CD8-positive, alpha-beta memory T cell (primary cell): Measurements from ENCODE around the gene COG5. TPM values are rescaled to one million over a fixed set of nuclear protein-coding genes. Genes with fewer than 3 reads are reported as not detected.
A peak's percentile ranks its signal among the peaks of the same experiment; 100 is the strongest.

Experiments used
- CTCF ChIA-PET: fragments of 350-600 bp; sonication (Branson Sonifier 250); formaldehyde crosslinking; loops from one replicate; lab custom pipeline; 2021; ENCODE audit warnings: antibody characterized with exemption; lab: Charles Lee
- POLR2A ChIA-PET: fragments of 350-600 bp; sonication (Branson Sonifier 250); formaldehyde crosslinking; loops from one replicate; lab custom pipeline; 2021; ENCODE audit warnings: antibody characterized with exemption; lab: Charles Lee
- DNase-seq, 5 donors: peaks; one replicate each; pipeline versions ENCODE4 v3.0.0 to v3.0.0-alpha.2; 2020 to 2022; ENCODE audit warnings: mixed read lengths in 1 of 5
- H3K27ac ChIP-seq: one replicate; pipeline ENCODE4 v1.7.0; 2013; ENCODE audit warnings: low read depth, mild to moderate bottlenecking, low read length, moderate library complexity
- H3K27me3 ChIP-seq: 2 replicates; pipeline ENCODE4 v1.7.0; 2013; ENCODE audit warnings: low read length, mild to moderate bottlenecking; ENCODE audit not compliant: insufficient read depth, poor library complexity, severe bottlenecking
- H3K36me3 ChIP-seq: 2 replicates; pipeline ENCODE4 v1.7.0; 2013; ENCODE audit warnings: mild to moderate bottlenecking, low read length, moderate library complexity; ENCODE audit not compliant: insufficient read depth
- H3K4me1 ChIP-seq: 2 replicates; pipeline ENCODE4 v1.7.0; 2013; ENCODE audit warnings: mild to moderate bottlenecking, low read length, moderate library complexity; ENCODE audit not compliant: insufficient read depth
- H3K4me3 ChIP-seq: 2 replicates; pipeline ENCODE4 v1.7.0; 2013; ENCODE audit warnings: mild to moderate bottlenecking, low read length
- H3K9me3 ChIP-seq: 2 replicates; pipeline ENCODE4 v1.7.0; 2013; ENCODE audit warnings: mild to moderate bottlenecking, low read length
- H3K27ac Mint-ChIP-seq, 8 donors: one replicate each; pipeline ENCODE4 v1.8.0; 2020 to 2021; ENCODE audit warnings: mixed read lengths in 8 of 8, mild to moderate bottlenecking in 6 of 8, inconsistent platforms in 3 of 8, moderate library complexity in 3 of 8
- H3K27me3 Mint-ChIP-seq, 2 donors: one replicate each; pipeline ENCODE4 v1.8.0; 2020 to 2021; ENCODE audit warnings: mixed read lengths in 2 of 2, mild to moderate bottlenecking in 1 of 2, moderate library complexity in 1 of 2
- H3K36me3 Mint-ChIP-seq, 3 donors: one replicate each; pipeline ENCODE4 v1.8.0; 2020 to 2021; ENCODE audit warnings: mixed read lengths in 3 of 3, inconsistent platforms in 1 of 3, mild to moderate bottlenecking in 1 of 3
- H3K4me1 Mint-ChIP-seq, 3 donors: one replicate each; pipeline ENCODE4 v1.8.0; 2020 to 2021; ENCODE audit warnings: mixed read lengths in 3 of 3, inconsistent platforms in 1 of 3, mild to moderate bottlenecking in 1 of 3
- H3K4me3 Mint-ChIP-seq, 7 donors: one replicate each; pipeline ENCODE4 v1.8.0; 2020 to 2021; ENCODE audit warnings: mixed read lengths in 7 of 7, mild to moderate bottlenecking in 6 of 7, moderate library complexity in 4 of 7, inconsistent platforms in 2 of 7
- H3K9me3 Mint-ChIP-seq, 5 donors: one replicate each; pipeline ENCODE4 v1.8.0; 2020 to 2022; ENCODE audit warnings: mixed read lengths in 5 of 5, mild to moderate bottlenecking in 3 of 5, moderate library complexity in 2 of 5, inconsistent platforms in 1 of 5
- polyA plus RNA-seq: library from polyadenylated mRNA; unstranded; fragments of 300-500 nt; fragmentation: Illumina TruSeq; gene quantifications from one replicate; pipeline ENCODE4 v1.2.3, GENCODE V29; 2021
- total RNA-seq, 2 experiments: library from RNA; stranded (reverse); gene quantifications; one replicate each; pipeline ENCODE4 v1.2.3, GENCODE V29; 2021

Gene COG5
- total and polyA plus RNA-seq, 3 experiments from 2014 or later, result 29.2 to 39.4 (median 38.9) TPM

DNA sequence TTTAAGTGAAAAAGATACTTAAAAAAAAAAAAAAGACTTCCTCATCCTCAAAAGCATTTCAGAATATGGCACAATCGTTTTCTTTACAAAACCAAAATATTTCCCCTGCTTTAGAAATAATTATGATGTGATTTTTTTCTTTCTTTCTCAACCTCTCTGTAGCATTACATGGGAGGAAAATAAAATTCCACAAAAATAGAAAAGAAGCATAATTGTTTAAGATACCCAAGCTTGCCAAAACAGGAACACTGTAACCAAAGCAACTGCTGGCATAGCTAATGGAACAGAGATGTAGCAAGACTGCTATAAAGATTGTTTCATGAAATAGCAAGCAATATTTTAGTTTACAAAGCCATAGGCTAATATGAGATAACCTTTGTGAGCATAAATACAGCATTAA lies 169.4 kb downstream of the COG5 start:
- CTCF ChIA-PET, result no interaction called here

DNA sequence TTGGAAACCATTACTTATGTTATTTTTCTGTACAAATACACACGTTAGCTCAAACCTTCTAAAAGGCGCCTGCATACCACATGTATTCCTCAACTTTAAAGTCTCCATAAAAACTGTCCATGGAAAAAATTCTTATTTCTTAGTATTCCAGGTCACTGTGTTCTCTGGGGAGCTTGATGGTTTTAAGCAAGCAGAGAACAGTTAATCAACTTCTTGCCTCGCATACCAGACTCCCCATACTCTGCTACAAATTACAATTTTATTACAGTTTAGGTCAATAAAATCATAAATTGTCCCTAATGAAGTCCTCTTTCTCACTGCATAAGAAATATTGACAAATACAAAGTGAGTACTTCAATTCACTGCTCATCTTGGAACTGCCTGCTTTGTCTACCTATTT lies 170.9 kb downstream of the COG5 start:
- no peaks in the 10 kb centered on the region for H3K4me1 ChIP-seq
- Mint-ChIP-seq H3K27ac (no peak overlapping the region), H3K27me3 (no peaks in the 10 kb centered on the region), H3K9me3 (no peaks in the 10 kb centered on the region), H3K4me3 (no peak overlapping the region), H3K36me3 (peaks cover 6 to 21% (median 9%) of the 10 kb centered on the region in 3 donors), H3K4me1 (peaks cover 0 to 10% (median 3%) of the 10 kb centered on the region in 3 donors)
- no peaks in the 10 kb centered on the region for H3K27me3 ChIP-seq
- no peak overlapping the region for H3K27ac ChIP-seq
- DNase-seq, result no peak
- POLR2A ChIA-PET, result no interaction called here
- no peaks in the 10 kb centered on the region for H3K36me3 ChIP-seq
- no peak overlapping the region for H3K4me3 ChIP-seq
- CTCF ChIA-PET, result interaction anchor here (1.2 kb wide), 1 partner anchor 9 kb away, joined by 3 read pairs; no protein-coding TSS in a partner anchor
- no peaks in the 10 kb centered on the region for H3K9me3 ChIP-seq

More for the DNA sequence above, 169.4 kb downstream of the COG5 start:
- Mint-ChIP-seq H3K36me3 (peaks cover 6 to 25% (median 9%) of the 10 kb centered on the region in 3 donors), H3K9me3 (no peaks in the 10 kb centered on the region), H3K4me1 (peaks cover 0 to 7% (median 0%) of the 10 kb centered on the region in 3 donors), H3K4me3 (no peak overlapping the region), H3K27me3 (no peaks in the 10 kb centered on the region), H3K27ac (no peak overlapping the region)
- Histone ChIP-seq H3K9me3 (no peaks in the 10 kb centered on the region), H3K4me3 (no peak overlapping the region), H3K4me1 (no peaks in the 10 kb centered on the region), H3K27me3 (no peaks in the 10 kb centered on the region), H3K36me3 (no peaks in the 10 kb centered on the region), H3K27ac (no peak overlapping the region)
- DNase-seq, result no peak
- POLR2A ChIA-PET, result no interaction called here

DNA sequence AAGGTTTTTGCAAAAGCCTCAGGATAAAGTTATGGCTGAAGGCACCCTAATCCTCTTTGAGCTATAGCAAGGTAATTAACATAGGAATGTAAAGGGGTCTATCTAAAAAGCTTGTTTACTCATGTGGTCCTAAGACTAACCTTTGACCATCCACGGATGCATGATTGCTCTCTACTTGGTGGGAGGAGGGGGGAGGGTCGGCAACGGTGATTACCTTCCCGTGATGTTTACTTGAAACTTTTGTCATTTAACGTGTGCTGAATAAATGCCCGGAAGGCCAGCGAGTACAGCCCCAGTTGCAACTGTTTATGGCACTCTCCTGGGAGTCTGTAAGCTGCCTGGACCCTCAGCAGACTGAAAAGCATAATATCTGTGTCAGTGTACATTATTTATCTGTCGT lies 172.8 kb downstream of the COG5 start:
- Mint-ChIP-seq H3K9me3 (no peaks in the 10 kb centered on the region), H3K36me3 (peaks cover 6 to 21% (median 7%) of the 10 kb centered on the region in 3 donors), H3K27ac (no peak overlapping the region), H3K4me1 (peaks cover 0 to 11% (median 3%) of the 10 kb centered on the region in 3 donors), H3K27me3 (no peaks in the 10 kb centered on the region), H3K4me3 (no peak overlapping the region)
- Histone ChIP-seq H3K4me1 (no peaks in the 10 kb centered on the region), H3K4me3 (no peak overlapping the region), H3K9me3 (no peaks in the 10 kb centered on the region), H3K27me3 (no peaks in the 10 kb centered on the region), H3K36me3 (no peaks in the 10 kb centered on the region), H3K27ac (no peak overlapping the region)
- ChIA-PET POLR2A (no interaction called here), CTCF (no interaction called here)
- DNase-seq, result no peak

DNA sequence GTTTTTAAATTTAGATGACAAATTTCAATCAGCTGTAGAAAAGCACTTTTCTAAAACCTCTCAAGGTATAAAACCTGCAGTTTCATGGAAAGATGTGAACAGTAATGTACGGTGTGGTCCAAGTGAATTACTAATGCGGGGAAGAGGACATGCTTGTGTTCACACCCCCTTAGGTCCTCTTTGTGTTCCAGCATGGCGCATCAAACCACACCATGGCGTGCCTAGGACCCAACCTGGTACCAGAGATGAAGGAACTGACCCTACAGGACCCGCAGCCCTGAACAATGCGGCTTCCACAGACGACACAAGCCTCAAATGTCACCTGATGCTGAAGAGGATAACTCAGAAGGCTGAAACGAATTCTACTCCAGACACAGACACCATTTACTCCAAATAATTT lies 175.1 kb downstream of the COG5 start:
- CTCF ChIA-PET, result no interaction called here
- H3K27me3 Mint-ChIP-seq, result no peaks in the 10 kb centered on the region
- POLR2A ChIA-PET, result no interaction called here

DNA sequence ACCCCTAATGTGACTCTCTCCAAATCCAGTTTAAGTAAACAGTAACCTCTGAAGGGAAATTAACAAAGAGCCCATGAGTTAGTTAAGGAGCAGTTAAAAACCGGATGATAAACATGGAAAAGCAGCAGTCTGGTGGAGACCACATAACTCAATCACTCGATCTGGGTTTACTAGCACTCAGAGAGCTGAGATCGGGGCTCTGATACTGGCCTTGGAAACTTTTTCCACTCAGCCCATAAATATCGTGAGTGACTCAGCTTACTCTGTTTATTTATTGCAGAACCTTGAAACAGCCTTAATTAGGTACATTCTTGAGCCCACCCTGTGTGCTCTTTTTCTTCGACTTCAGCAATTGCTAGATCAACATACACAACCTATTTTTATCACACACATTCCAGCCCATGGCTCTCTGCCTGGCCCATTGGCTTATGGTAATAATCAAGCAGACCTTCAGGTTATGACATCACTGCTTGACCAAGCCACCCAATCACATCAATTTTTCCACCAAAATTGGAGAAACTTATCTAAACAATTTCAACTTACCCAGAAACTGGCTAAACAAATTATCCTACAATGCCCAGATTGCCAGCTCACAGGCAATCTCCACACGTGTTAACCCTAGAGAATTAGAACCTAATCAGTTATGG lies 176.0 kb downstream of the COG5 start:
- Mint-ChIP-seq H3K36me3 (peaks cover 0 to 17% (median 4%) of the 10 kb centered on the region in 3 donors), H3K4me3 (no peak overlapping the region), H3K27me3 (no peaks in the 10 kb centered on the region), H3K27ac (no peak overlapping the region), H3K4me1 (peaks cover 3 to 25% (median 4%) of the 10 kb centered on the region in 3 donors), H3K9me3 (no peaks in the 10 kb centered on the region)
- no peak overlapping the region for H3K4me3 ChIP-seq
- H3K27me3 ChIP-seq, result no peaks in the 10 kb centered on the region
- CTCF ChIA-PET, result no interaction called here
- no peaks in the 10 kb centered on the region for H3K36me3 ChIP-seq
- H3K27ac ChIP-seq, result peak overlapping the region; percentile 48
- POLR2A ChIA-PET, result no interaction called here
- no peak for DNase-seq
- H3K9me3 ChIP-seq, result no peaks in the 10 kb centered on the region
- H3K4me1 ChIP-seq, result no peaks in the 10 kb centered on the region

More for the DNA sequence above, 175.1 kb downstream of the COG5 start:
- Histone ChIP-seq H3K4me1 (no peaks in the 10 kb centered on the region), H3K4me3 (no peak overlapping the region), H3K36me3 (no peaks in the 10 kb centered on the region), H3K27ac (no peak overlapping the region), H3K27me3 (no peaks in the 10 kb centered on the region), H3K9me3 (no peaks in the 10 kb centered on the region)
- Mint-ChIP-seq H3K4me1 (peaks cover 3 to 24% (median 3%) of the 10 kb centered on the region in 3 donors), H3K36me3 (peaks cover 6 to 19% (median 6%) of the 10 kb centered on the region in 3 donors), H3K27ac (no peak overlapping the region), H3K9me3 (no peaks in the 10 kb centered on the region), H3K4me3 (no peak overlapping the region)
- no peak for DNase-seq

DNA sequence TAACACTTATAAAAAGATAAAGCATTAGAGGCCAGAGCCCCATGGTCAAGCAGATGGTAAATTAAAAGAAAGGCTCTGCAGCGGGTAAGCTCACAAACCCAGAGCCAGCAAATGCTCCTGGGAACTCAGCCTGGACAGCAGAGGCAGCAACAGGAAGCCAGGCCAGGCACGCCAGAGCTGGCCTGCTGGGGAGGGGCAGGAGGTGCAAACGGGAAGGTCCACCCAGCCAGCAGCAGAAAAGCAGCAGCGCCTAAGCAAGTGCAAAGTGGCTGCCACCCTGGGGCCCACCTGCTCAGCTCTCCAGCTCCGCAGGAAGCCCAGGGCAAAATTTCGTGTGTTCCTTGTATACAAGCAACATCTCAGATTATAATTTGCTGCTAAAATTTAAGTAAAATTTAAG lies 176.6 kb downstream of the COG5 start:
- ChIA-PET CTCF (interaction anchor here (0.6 kb wide), 1 partner anchor 18 kb away, joined by 4 read pairs; no protein-coding TSS in a partner anchor), POLR2A (no interaction called here)
- Histone ChIP-seq H3K27ac (peak overlapping the region; percentile 48), H3K9me3 (no peaks in the 10 kb centered on the region), H3K4me1 (no peaks in the 10 kb centered on the region), H3K27me3 (no peaks in the 10 kb centered on the region), H3K36me3 (no peaks in the 10 kb centered on the region), H3K4me3 (no peak overlapping the region)
- Mint-ChIP-seq H3K4me3 (no peak overlapping the region), H3K9me3 (no peaks in the 10 kb centered on the region), H3K27me3 (no peaks in the 10 kb centered on the region), H3K27ac (no peak overlapping the region), H3K36me3 (peaks cover 0 to 17% (median 4%) of the 10 kb centered on the region in 3 donors), H3K4me1 (peaks cover 3 to 25% (median 4%) of the 10 kb centered on the region in 3 donors)
- DNase-seq, result no peak

DNA sequence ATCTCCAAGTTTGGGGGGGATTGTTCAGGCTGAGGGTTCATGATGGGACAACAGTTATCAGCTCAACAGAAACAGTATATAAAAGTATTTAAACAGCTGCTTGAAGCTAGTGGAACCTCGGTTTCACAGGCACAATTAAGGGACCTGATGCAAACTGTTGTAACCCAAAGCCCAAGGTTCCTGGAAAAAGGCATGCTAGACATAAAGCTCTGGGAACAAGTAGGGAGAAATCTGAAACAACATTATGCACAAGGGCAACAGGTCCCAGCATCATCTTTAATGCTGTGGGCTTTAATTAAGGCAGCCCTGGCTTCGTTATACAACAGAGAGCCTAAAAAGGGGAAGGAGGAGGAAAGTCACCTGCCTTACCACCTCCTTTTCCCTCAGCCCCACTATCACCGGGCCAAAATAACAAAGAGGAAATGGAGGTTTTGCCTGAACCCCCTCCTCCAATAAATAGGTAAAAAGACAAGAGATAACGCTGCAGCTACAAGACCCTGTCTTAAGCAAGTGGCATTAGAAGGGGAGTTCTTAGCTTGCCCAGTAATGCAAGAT lies 177.1 kb downstream of the COG5 start:
- CTCF ChIA-PET, result interaction anchor here (0.6 to 0.7 kb wide), 2 partner anchors 17 to 21 kb away, joined by 3 to 4 read pairs; no protein-coding TSS in a partner anchor

DNA sequence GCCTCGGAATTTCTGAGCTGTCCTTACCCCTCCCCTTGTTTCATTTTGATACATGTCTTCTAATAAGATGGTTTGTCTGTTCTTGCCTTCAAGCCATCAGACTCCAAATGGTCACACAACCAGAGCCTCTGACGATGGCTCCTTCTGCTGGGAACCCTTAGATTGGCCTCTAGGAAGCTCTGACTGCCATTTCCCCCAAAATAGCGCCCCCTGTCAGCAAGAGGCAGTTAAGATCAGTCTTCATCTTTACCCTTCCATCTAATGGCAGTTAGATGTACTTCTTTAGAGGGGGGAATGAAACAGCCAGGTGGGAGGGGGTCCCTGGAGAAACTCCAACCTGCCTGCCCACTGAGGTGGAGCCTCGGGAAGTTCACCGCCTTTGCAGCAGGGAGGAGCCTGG lies 179.7 kb downstream of the COG5 start:
- ChIA-PET POLR2A (no interaction called here), CTCF (no interaction called here)
- H3K27me3 ChIP-seq, result no peaks in the 10 kb centered on the region
- Mint-ChIP-seq H3K36me3 (peaks cover 0 to 8% (median 1%) of the 10 kb centered on the region in 3 donors), H3K4me1 (peaks cover 10 to 43% (median 14%) of the 10 kb centered on the region in 3 donors), H3K4me3 (no peak overlapping the region), H3K27me3 (no peaks in the 10 kb centered on the region), H3K9me3 (no peaks in the 10 kb centered on the region), H3K27ac (no peak overlapping the region)
- H3K36me3 ChIP-seq, result no peaks in the 10 kb centered on the region
- no peak for DNase-seq
- H3K4me3 ChIP-seq, result no peak overlapping the region
- H3K9me3 ChIP-seq, result no peaks in the 10 kb centered on the region
- H3K4me1 ChIP-seq, result no peaks in the 10 kb centered on the region
- no peak overlapping the region for H3K27ac ChIP-seq

More for the DNA sequence above, 177.1 kb downstream of the COG5 start:
- peaks cover 3 to 28% (median 4%) of the 10 kb centered on the region in 3 donors for H3K4me1 Mint-ChIP-seq
- no peak for DNase-seq
- H3K9me3 Mint-ChIP-seq, result no peaks in the 10 kb centered on the region
- H3K4me3 Mint-ChIP-seq, result no peak overlapping the region
- Histone ChIP-seq H3K4me1 (no peaks in the 10 kb centered on the region), H3K9me3 (no peaks in the 10 kb centered on the region), H3K36me3 (no peaks in the 10 kb centered on the region), H3K4me3 (no peak overlapping the region), H3K27me3 (no peaks in the 10 kb centered on the region), H3K27ac (no peak overlapping the region)
- H3K27ac Mint-ChIP-seq, result no peak overlapping the region
- H3K27me3 Mint-ChIP-seq, result no peaks in the 10 kb centered on the region
- H3K36me3 Mint-ChIP-seq, result peaks cover 0 to 18% (median 4%) of the 10 kb centered on the region in 3 donors
- POLR2A ChIA-PET, result no interaction called here
